MM.1S (cell line): ENCODE measurements around the gene CBFA2T3.

ENCODE experiments used
- EZH2 ChIP-seq: fragments of 300-600 bp; sonication (generic); optimal IDR thresholded peaks from 2 replicates; pipeline ENCODE3; 2017; ENCODE audit warnings: low read depth, mild to moderate bottlenecking, antibody characterized with exemption, low read length, mixed read lengths
- EZH2phosphoT487 ChIP-seq: fragments of 300-600 bp; sonication (generic); IDR thresholded peaks from 2 replicates; pipeline ENCODE4 v1.6.1; 2018; ENCODE audit warnings: antibody characterized with exemption, low read length
- TF ChIP-seq, protein P1 (sequence below): fragments of 300-600 bp; sonication (generic); IDR thresholded peaks from 2 replicates; pipeline ENCODE4 v1.5.1; 2016; ENCODE audit warnings: antibody characterized with exemption, low read length, mixed read lengths

DNA sequence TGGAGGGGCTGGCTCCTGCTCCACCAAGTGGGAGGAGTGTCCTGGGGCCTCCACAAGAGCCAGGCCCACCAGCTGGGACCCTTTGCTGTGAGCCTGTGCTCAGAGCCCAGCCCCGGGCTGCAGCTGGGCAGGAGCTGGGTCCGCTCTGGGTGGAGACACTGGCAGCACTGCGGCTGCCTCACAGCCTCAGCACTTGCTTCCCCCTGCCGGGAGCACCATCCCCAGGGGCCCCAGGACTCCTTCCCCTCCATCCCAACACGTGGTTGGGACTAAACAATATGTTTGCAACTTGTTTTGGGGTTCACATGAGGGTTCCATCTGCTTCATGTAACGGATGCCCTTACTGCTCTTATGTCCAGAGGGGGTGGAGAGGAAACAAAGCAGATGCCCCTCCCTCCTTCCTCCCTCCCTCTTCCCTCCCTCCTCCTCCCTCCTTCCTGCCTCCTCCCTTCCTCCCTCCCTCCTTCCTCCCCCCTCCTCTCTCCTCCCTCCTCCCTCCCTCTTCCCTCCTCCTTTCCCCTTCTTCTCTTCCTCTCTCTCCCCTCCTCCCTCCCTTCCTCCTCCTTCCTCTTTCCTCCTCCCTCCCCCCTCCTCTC is 16.3 kb upstream of the CBFA2T3 start:
- TF ChIP-seq EZH2phosphoT487, result no peak
- TF ChIP-seq, protein P1, sequence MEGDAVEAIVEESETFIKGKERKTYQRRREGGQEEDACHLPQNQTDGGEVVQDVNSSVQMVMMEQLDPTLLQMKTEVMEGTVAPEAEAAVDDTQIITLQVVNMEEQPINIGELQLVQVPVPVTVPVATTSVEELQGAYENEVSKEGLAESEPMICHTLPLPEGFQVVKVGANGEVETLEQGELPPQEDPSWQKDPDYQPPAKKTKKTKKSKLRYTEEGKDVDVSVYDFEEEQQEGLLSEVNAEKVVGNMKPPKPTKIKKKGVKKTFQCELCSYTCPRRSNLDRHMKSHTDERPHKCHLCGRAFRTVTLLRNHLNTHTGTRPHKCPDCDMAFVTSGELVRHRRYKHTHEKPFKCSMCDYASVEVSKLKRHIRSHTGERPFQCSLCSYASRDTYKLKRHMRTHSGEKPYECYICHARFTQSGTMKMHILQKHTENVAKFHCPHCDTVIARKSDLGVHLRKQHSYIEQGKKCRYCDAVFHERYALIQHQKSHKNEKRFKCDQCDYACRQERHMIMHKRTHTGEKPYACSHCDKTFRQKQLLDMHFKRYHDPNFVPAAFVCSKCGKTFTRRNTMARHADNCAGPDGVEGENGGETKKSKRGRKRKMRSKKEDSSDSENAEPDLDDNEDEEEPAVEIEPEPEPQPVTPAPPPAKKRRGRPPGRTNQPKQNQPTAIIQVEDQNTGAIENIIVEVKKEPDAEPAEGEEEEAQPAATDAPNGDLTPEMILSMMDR, result no peak
- no peak for TF ChIP-seq EZH2
